WTC11 (cell line): Measurements from ENCODE around the gene FERMT2. TPM values are rescaled to one million over a fixed set of nuclear protein-coding genes. Genes with fewer than 3 reads are reported as not detected.

ENCODE experiments used
- ATAC-seq: fragments of 200-7000 bp; cut with Tn5 transposase; 2 replicates; pipeline ENCODE4 v1.10.0; 2021; ENCODE audit warnings: mild to moderate bottlenecking, moderate library complexity
- CTCF ChIA-PET: fragments of 300-600 bp; sonication (Branson Sonifier 250); formaldehyde crosslinking; loops from one replicate; lab custom pipeline; 2021; ENCODE audit warnings: antibody characterized with exemption; lab: Charles Lee
- POLR2A ChIA-PET: fragments of 350-600 bp; sonication (Branson Sonifier 250); formaldehyde crosslinking; loops from one replicate; lab custom pipeline; 2021; ENCODE audit warnings: antibody characterized with exemption; lab: Charles Lee
- DNase-seq: peaks from one replicate; pipeline ENCODE4 v3.0.0; 2021; ENCODE audit warnings: low spot score
- H3K27ac Mint-ChIP-seq: 2 replicates; pipeline ENCODE4 v1.8.0; 2021; ENCODE audit warnings: mixed read lengths
- H3K27me3 Mint-ChIP-seq: 2 replicates; pipeline ENCODE4 v1.8.0; 2021; ENCODE audit warnings: low read depth, mild to moderate bottlenecking, moderate library complexity, mixed read lengths
- H3K36me3 Mint-ChIP-seq: 2 replicates; pipeline ENCODE4 v1.8.0; 2021; ENCODE audit warnings: mixed read lengths
- H3K4me1 Mint-ChIP-seq: 2 replicates; pipeline ENCODE4 v1.8.0; 2022; ENCODE audit warnings: mixed read lengths
- H3K4me3 Mint-ChIP-seq: 2 replicates; pipeline ENCODE4 v1.8.0; 2021; ENCODE audit warnings: mild to moderate bottlenecking, moderate library complexity, mixed read lengths
- H3K9me3 Mint-ChIP-seq: 2 replicates; pipeline ENCODE4 v1.8.0; 2021; ENCODE audit warnings: mixed read lengths
- ATF1 ChIP-seq: sonication (generic); formaldehyde crosslinking; IDR thresholded peaks from 2 replicates; pipeline ENCODE4 v1.8.1; 2023; ENCODE audit warnings: mild to moderate bottlenecking, moderate library complexity, missing genetic modification reagents
- ATF2 ChIP-seq: sonication (generic); formaldehyde crosslinking; IDR thresholded peaks from 2 replicates; pipeline ENCODE4 v1.8.1; 2022; ENCODE audit warnings: low read depth, missing genetic modification reagents, borderline replicate concordance
- E2F5 ChIP-seq: sonication (generic); formaldehyde crosslinking; IDR thresholded peaks from 2 replicates; pipeline ENCODE4 v1.8.1; 2022; ENCODE audit warnings: mild to moderate bottlenecking, moderate library complexity, missing genetic modification reagents
- FOXP4 ChIP-seq: sonication (generic); formaldehyde crosslinking; IDR thresholded peaks from 2 replicates; pipeline ENCODE4 v1.8.0; 2022; ENCODE audit warnings: mild to moderate bottlenecking, missing genetic modification reagents
- IRF1 ChIP-seq: sonication (generic); formaldehyde crosslinking; IDR thresholded peaks from 2 replicates; pipeline ENCODE4 v1.8.0; 2023; ENCODE audit warnings: missing genetic modification reagents
- IRF2 ChIP-seq: sonication (generic); formaldehyde crosslinking; IDR thresholded peaks from 2 replicates; pipeline ENCODE4 v1.8.0; 2022; ENCODE audit warnings: low read depth, missing genetic modification reagents, borderline replicate concordance
- JAZF1 ChIP-seq: fragments of 250-450 bp; sonication (Bioruptor Pico); IDR thresholded peaks from 2 replicates; pipeline ENCODE4 v1.9.0; 2021; ENCODE audit warnings: moderate library complexity, mild to moderate bottlenecking, inconsistent platforms
- NFE2L1 ChIP-seq: sonication (generic); formaldehyde crosslinking; IDR thresholded peaks from 2 replicates; pipeline ENCODE4 v1.8.1; 2023; ENCODE audit warnings: missing genetic modification reagents
- TP53 ChIP-seq: sonication (generic); formaldehyde crosslinking; IDR thresholded peaks from 2 replicates; pipeline ENCODE4 v1.8.1; 2023; ENCODE audit warnings: mild to moderate bottlenecking, missing genetic modification reagents
- ZMAT4 ChIP-seq: fragments of 250-450 bp; sonication (Bioruptor Pico); IDR thresholded peaks from 2 replicates; pipeline ENCODE4 v1.9.0; 2021; ENCODE audit warnings: mild to moderate bottlenecking
- ZNF121 ChIP-seq: sonication (generic); formaldehyde crosslinking; IDR thresholded peaks from 2 replicates; pipeline ENCODE4 v1.8.0; 2023; ENCODE audit warnings: missing genetic modification reagents
- ZNF232 ChIP-seq: sonication (generic); formaldehyde crosslinking; IDR thresholded peaks from 2 replicates; pipeline ENCODE4 v1.8.0; 2022; ENCODE audit warnings: mild to moderate bottlenecking, missing genetic modification reagents
- ZNF317 ChIP-seq: sonication (generic); formaldehyde crosslinking; IDR thresholded peaks from 2 replicates; pipeline ENCODE4 v1.8.1; 2023; ENCODE audit warnings: low read depth, mild to moderate bottlenecking, moderate library complexity, missing genetic modification reagents, borderline replicate concordance
- ZNF512 ChIP-seq: sonication (generic); formaldehyde crosslinking; IDR thresholded peaks from 2 replicates; pipeline ENCODE4 v1.8.1; 2022; ENCODE audit warnings: missing genetic modification reagents, borderline replicate concordance
- total RNA-seq: library from RNA; stranded (reverse); gene quantifications from 3 replicates; pipeline ENCODE4 v1.2.3, GENCODE V29; 2021
- TF ChIP-seq, protein P1 (sequence below): sonication (generic); formaldehyde crosslinking; IDR thresholded peaks from 2 replicates; pipeline ENCODE4 v1.8.1; 2023; ENCODE audit warnings: mild to moderate bottlenecking, missing genetic modification reagents, moderate library complexity
- TF ChIP-seq, protein P2 (sequence below): sonication (generic); formaldehyde crosslinking; IDR thresholded peaks from 2 replicates; pipeline ENCODE4 v1.8.1; 2023; ENCODE audit warnings: mild to moderate bottlenecking, missing genetic modification reagents, moderate library complexity

FERMT2 gene
- total RNA-seq, 1 experiment from 2014 or later, result 92.8 TPM

GRCh38 chr14:52987042-52987441 is 36.2 kb upstream of the FERMT2 start (continued):
- TF ChIP-seq FOXP4 (CRISPR knock-in tag), result no peak
- no peak for TF ChIP-seq IRF1 (CRISPR knock-in tag)
- no peak for TF ChIP-seq TP53 (CRISPR knock-in tag)
- no peak for TF ChIP-seq JAZF1 (CRISPR knock-in tag)

DNA sequence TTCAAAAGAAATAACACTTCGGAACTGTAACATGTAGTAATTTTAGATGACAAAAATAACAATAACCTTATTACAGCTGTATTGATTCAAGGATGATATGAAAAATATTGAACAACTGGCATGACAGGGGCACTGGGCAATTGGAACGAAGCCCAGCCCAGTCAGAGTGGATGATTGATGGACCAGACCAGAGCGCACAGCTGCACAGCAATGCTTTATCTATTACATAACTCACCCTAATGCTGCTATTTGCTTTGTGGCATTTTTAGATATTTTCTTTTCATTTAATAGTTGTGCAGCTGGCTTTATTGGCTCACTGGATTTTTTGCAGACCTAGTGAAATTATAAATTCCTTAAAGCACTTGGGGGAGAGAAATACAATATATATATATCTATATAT is 26.9 kb upstream of the FERMT2 start:
- Mint-ChIP-seq H3K27me3 (no peaks in the 10 kb centered on the region), H3K9me3 (no peaks in the 10 kb centered on the region), H3K36me3 (no peaks in the 10 kb centered on the region), H3K27ac (no peak overlapping the region), H3K4me1 (no peaks in the 10 kb centered on the region), H3K4me3 (no peak overlapping the region)
- TF ChIP-seq NFE2L1 (CRISPR knock-in tag) (no peak), ZNF121 (CRISPR knock-in tag) (no peak), ZNF317 (CRISPR knock-in tag) (no peak), E2F5 (no peak), ZNF232 (CRISPR knock-in tag) (no peak), ZMAT4 (CRISPR knock-in tag) (no peak), ZNF512 (CRISPR knock-in tag) (no peak), IRF2 (CRISPR knock-in tag) (no peak), ATF1 (CRISPR knock-in tag) (no peak), ATF2 (no peak)
- TF ChIP-seq, protein P1, sequence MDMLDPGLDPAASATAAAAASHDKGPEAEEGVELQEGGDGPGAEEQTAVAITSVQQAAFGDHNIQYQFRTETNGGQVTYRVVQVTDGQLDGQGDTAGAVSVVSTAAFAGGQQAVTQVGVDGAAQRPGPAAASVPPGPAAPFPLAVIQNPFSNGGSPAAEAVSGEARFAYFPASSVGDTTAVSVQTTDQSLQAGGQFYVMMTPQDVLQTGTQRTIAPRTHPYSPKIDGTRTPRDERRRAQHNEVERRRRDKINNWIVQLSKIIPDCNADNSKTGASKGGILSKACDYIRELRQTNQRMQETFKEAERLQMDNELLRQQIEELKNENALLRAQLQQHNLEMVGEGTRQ (CRISPR knock-in tag), result no peak
- TF ChIP-seq, protein P2, sequence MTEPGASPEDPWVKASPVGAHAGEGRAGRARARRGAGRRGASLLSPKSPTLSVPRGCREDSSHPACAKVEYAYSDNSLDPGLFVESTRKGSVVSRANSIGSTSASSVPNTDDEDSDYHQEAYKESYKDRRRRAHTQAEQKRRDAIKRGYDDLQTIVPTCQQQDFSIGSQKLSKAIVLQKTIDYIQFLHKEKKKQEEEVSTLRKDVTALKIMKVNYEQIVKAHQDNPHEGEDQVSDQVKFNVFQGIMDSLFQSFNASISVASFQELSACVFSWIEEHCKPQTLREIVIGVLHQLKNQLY (CRISPR knock-in tag), result no peak
- POLR2A ChIA-PET, result no interaction called here
- ATAC-seq, result no peak
- no peak for DNase-seq
- CTCF ChIA-PET, result no interaction called here
